Stimulated activated CD4-positive, alpha-beta T cell treated with anti-CD3 and anti-CD28 coated beads, TNF-alpha, amount 100 ng/mL, for 48 hours (primary cell): ENCODE results near the gene PACC1.
"Not testable (repeated sequence)": the region's sequence is repeated elsewhere in the genome, so short reads cannot be mapped to it uniquely, and the experiment has no call there.

Experiments used
- DNase-seq, 3 donors: peaks; one replicate each; pipeline ENCODE4 v3.0.0-alpha.2; 2020; ENCODE audit warnings: low read depth in 3 of 3

The PACC1 gene

DNA sequence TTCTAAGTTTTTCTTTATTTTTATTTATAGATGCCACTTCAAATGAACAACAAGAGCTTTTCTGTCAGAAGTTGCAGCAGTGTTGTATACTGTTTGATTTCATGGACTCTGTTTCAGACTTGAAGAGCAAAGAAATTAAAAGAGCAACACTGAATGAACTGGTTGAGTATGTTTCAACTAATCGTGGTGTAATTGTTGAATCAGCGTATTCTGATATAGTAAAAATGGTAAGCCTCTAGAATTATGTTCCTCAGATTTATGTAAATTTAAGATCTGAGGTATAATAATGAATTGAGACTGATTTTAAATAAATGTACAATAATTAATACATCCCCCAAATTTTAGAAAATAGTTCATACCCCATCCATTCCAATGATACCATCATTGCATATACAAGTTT lies 85.6 kb downstream of the PACC1 start:
- DNase-seq: no peak

DNA sequence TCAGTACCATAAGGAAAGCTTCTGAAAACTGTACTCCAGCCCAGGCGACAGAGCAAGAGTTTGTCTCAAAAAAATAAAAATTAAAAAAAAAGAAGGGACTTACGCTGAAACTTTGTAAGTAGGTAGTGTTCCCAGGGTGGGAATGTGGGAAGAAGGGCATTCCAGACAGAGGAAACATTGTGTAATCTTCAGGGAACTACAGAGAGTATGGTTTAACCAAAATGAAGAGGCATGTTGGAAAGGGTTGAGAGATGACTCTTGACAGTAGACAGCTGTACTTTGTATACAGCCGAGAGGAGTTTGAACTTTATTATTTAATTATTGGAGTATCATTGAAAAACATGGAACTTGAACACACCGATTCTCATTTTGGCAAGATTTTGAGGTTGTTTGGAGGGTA lies 86.4 kb downstream of the PACC1 start:
- no peak for DNase-seq

GRCh38 chr1:212326541-212326940 lies 88.1 kb downstream of the PACC1 start:
- DNase-seq: no peak

DNA sequence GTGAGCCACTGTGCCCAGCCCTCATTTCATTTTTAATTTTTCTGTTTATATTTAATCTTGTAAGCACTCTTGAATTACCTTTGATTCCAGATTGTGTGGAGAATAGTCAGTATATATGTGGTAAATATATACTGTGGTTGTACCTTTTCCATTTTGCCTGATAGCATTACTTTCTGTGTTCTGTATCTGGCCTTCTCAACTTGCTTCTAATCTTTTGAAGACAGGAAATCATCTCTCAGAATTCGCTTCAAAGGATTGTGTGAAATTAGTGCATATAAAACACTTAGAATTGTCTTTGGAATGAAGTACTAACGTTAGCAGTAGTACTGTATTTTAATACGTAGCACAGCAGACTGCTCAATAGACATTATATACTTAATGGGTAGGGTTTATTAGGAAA lies 91.6 kb downstream of the PACC1 start:
- DNase-seq: no peak

DNA sequence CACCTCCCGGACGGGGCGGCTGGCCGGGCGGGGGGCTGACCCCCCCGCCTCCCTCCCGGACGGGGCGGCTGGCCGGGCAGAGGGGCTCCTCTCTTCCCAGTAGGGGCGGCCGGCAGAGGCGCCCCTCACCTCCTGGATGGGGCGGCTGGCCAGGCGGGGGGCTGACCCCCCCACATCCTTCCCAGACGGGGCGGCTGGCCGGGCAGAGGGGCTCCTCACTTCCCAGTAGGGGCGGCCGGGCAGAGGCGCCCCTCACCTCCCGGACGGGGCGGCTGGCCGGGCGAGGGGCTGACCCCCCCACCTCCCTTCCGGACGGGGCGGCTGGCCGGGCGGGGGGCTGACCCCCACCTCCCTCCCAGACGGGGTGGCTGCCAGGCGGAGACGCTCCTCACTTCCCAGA lies 93.7 kb downstream of the PACC1 start:
- not testable (repeated sequence) for DNase-seq

DNA sequence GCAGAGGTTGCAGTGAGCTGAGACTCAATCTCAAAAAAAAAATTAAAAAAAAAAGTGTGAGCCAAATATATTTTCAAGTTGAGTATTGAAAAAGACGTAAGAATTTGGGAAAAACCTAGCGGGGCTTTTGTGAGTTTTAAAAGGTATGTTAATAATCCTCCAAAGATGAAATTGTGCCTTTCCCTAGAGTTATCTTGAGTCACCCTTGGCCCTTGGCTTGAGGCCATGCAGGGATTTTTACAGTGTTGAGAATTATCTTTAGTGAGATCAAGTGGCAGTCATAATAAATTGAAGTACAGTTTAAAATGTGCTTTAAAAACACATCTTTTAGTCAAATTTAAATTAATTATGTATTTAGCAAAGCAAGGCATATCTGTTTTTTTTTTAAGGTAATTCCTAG lies 96.8 kb downstream of the PACC1 start:
- no peak for DNase-seq

DNA sequence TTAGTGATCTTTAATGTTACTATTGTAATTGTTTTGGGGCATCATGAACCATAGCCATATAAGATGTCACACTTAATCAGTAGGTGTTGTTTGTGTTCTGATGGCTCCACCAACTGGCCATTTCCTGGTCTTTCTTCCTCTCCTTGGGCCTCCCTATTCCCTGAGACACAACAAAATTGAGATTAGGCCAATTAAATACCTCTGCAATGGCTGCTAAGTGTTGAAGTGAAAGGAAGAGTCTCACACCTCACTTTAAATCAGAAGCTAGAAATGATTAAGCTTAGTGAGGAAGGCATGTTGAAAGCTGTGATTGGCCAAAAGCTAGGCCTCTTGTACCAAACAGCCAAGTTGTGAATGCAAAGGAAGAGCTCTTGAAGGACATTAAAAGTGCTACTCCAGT lies 98.8 kb downstream of the PACC1 start:
- DNase-seq: no peak

- DNase-seq: no peak
These were observed 99.5 kb downstream of the PACC1 start for GRCh38 chr1:212315184-212315583.
